GM12878 (cell line): ENCODE measurements around the gene RHOC. TPM values are rescaled to one million over a fixed set of nuclear protein-coding genes. Genes with fewer than 3 reads are reported as not detected.

Experiments used
- ATAC-seq: fragments of 200-7000 bp; cut with Tn5 transposase; 3 replicates; pipeline ENCODE4 v1.9.1; 2020; ENCODE audit warnings: mild to moderate bottlenecking, moderate library complexity
- BruUV-seq: library from RNA; stranded (reverse); fragments of 400-500 nt; replicated peaks from 2 replicates; lab custom pipeline; 2021; lab: Mats Ljungman, UMichigan
- CTCF ChIA-PET: fragments of 300-600 bp; sonication (Branson Sonifier 250); formaldehyde crosslinking; extraction: SDS; loops from one replicate; lab custom pipeline; 2021; ENCODE audit warnings: inconsistent platforms; lab: Yijun Ruan, JAX
- POLR2A ChIA-PET: fragments of 350-600 bp; formaldehyde crosslinking; extraction: SDS; loops from one replicate; lab custom pipeline; 2021; ENCODE audit warnings: inconsistent platforms; lab: Charles Lee
- RAD21 ChIA-PET: fragments of 300-600 bp; sonication (Branson Sonifier 250); formaldehyde crosslinking; loops from one replicate; lab custom pipeline; 2023; ENCODE audit warnings: antibody characterized with exemption; ENCODE audit not compliant: unreplicated experiment; lab: Charles Lee
- SMC1A ChIA-PET: fragments of 300-600 bp; sonication (Branson Sonifier 250); formaldehyde crosslinking; loops from one replicate; lab custom pipeline; 2023; ENCODE audit not compliant: unreplicated experiment, uncharacterized antibody; lab: Charles Lee
- DNase-seq: peaks from one replicate; pipeline ENCODE4 v3.0.0-alpha.2; 2011; ENCODE audit warnings: low read depth, low spot score
- FAIRE-seq: peaks from 3 replicates; lab custom pipeline; 2011; peaks lifted over from hg19 to GRCh38; lab: Jason Lieb, UNC
- H2AFZ ChIP-seq: 2 replicates; pipeline ENCODE4 v1.6.0; 2011; ENCODE audit warnings: low read depth, low read length, control low read depth; ENCODE audit not compliant: control insufficient read depth
- H3K27ac ChIP-seq: 2 replicates; pipeline ENCODE4 v1.5.1; 2011; ENCODE audit warnings: control low read depth; ENCODE audit not compliant: control insufficient read depth, insufficient read depth
- H3K27me3 ChIP-seq, 2 experiments: replicated peaks in 1 of 2; 2 replicates each; pipeline versions ENCODE4 v1.6.0 to v1.6.1; 2011; ENCODE audit warnings: low read length in 1 of 2; ENCODE audit not compliant: control insufficient read depth in 2 of 2, insufficient read depth in 2 of 2
- H3K36me3 ChIP-seq, 2 experiments: 2 replicates each; pipeline ENCODE4 v1.5.1; 2011; ENCODE audit warnings: low read length in 1 of 2; ENCODE audit not compliant: control insufficient read depth in 2 of 2, insufficient read depth in 2 of 2
- H3K4me1 ChIP-seq: 2 replicates; pipeline ENCODE4 v1.6.1; 2011; ENCODE audit warnings: mild to moderate bottlenecking, low read length, moderate library complexity, mixed read lengths; ENCODE audit not compliant: control insufficient read depth, insufficient read depth
- H3K4me2 ChIP-seq: 2 replicates; pipeline ENCODE4 v1.6.0; 2011; ENCODE audit warnings: control low read depth; ENCODE audit not compliant: control insufficient read depth, insufficient read depth
- H3K4me3 ChIP-seq: fragments of 200-600 bp; sonication (generic); 2 replicates; pipeline ENCODE4 v1.5.1; 2016
- H3K79me2 ChIP-seq: 2 replicates; pipeline ENCODE4 v1.6.0; 2011; ENCODE audit warnings: low read length; ENCODE audit not compliant: control insufficient read depth, insufficient read depth
- H3K9ac ChIP-seq: 2 replicates; pipeline ENCODE4 v1.8.0; 2011; ENCODE audit warnings: low read length, control low read depth, mixed read lengths; ENCODE audit not compliant: control insufficient read depth, insufficient read depth
- H3K9me3 ChIP-seq: replicated peaks from 3 replicates; pipeline ENCODE4 v1.5.1; 2011; ENCODE audit warnings: mild to moderate bottlenecking, low read length; ENCODE audit not compliant: control insufficient read depth, insufficient read depth
- H4K20me1 ChIP-seq: 2 replicates; pipeline ENCODE4 v1.6.0; 2011; ENCODE audit not compliant: control insufficient read depth, insufficient read depth
- ETV6 ChIP-seq, 2 experiments: fragments of 450-650 bp in 1 of 2; IDR thresholded peaks in 1 of 2; conservative IDR thresholded peaks in 1 of 2; 2 replicates each; pipeline ENCODE4 v1.6.1; 2014; ENCODE audit warnings: antibody characterized with exemption in 1 of 2, borderline replicate concordance in 1 of 2, low read depth in 1 of 2, mild to moderate bottlenecking in 1 of 2, moderate library complexity in 1 of 2
- GATAD2B ChIP-seq: fragments of 450-650 bp; conservative IDR thresholded peaks from 2 replicates; pipeline ENCODE4 v1.6.1; 2017; ENCODE audit warnings: low read depth, mild to moderate bottlenecking, moderate library complexity
- PAX8 ChIP-seq: fragments of 450-650 bp; IDR thresholded peaks from 2 replicates; pipeline ENCODE4 v1.6.1; 2017; ENCODE audit warnings: mild to moderate bottlenecking, moderate library complexity
- SP1 ChIP-seq: IDR thresholded peaks from one replicate; pipeline ENCODE4 v1.6.1; 2011; ENCODE audit warnings: low read depth, low read length
- SUZ12 ChIP-seq: fragments of 200-600 bp; sonication (generic); IDR thresholded peaks from one replicate; pipeline ENCODE4 v1.6.1; 2018; ENCODE audit warnings: antibody characterized with exemption, mild to moderate bottlenecking; ENCODE audit not compliant: unreplicated experiment
- ZNF24 ChIP-seq: fragments of 450-650 bp; IDR thresholded peaks from 2 replicates; pipeline ENCODE4 v1.6.1; 2017; ENCODE audit warnings: antibody characterized with exemption, mild to moderate bottlenecking
- WGBS: methylation state at CpG from one replicate; pipeline ENCODE4 v1.1.6; 2016; ENCODE audit warnings: low lambda C conversion rate; ENCODE audit not compliant: insufficient replicate concordance, insufficient coverage; ENCODE audit errors: missing lambda C conversion rate; 5-methylcytosine and 5-hydroxymethylcytosine counted together
- in situ Hi-C: fragments of 300-500 bp; cut with MboI; formaldehyde crosslinking; loops from 9 replicates; pipeline ENCODE4 v1.14.3; 2018; ENCODE audit warnings: mixed read lengths
- intact Hi-C: fragments of 100-400 bp; cut with micrococcal nuclease; formaldehyde crosslinking; loops from one replicate; pipeline ENCODE4 v1.14.2; 2022; ENCODE audit not compliant: unreplicated experiment
- polyA plus RNA-seq, 11 experiments: library from polyadenylated mRNA; depleted of rRNA in 4 of 11; unstranded in 6 of 11; stranded (reverse) in 5 of 11; fragments of >200 nt; fragmentation: Nextera tagmentation in 4 of 11; fragmentation: Illumina TruSeq in 1 of 11; extraction: Ambion mirVana in 4 of 11; extraction: Trizol in 1 of 11; gene quantifications; 1 replicate in 1 of 11; 2 replicates in 10 of 11; pipeline versions ENCODE4 v1.2.1 to v1.2.3, GENCODE V29; 2011 to 2016; ENCODE audit warnings: inconsistent platforms in 2 of 11, missing spikeins in 2 of 11, low read depth in 1 of 11
- total RNA-seq, 4 experiments: library from RNA; depleted of rRNA in 3 of 4; stranded (reverse); fragments of >200 nt in 3 of 4; fragmentation: Illumina TruSeq in 1 of 4; extraction: Trizol in 1 of 4; gene quantifications; 2 replicates each; pipeline versions ENCODE4 v1.2.1 to v1.2.3, GENCODE V29; 2013 to 2021
- TF ChIP-seq, protein P1 (sequence below): fragments of 450-650 bp; IDR thresholded peaks from 2 replicates; pipeline ENCODE4 v1.6.1; 2014; ENCODE audit warnings: mild to moderate bottlenecking
- TF ChIP-seq, protein P2 (sequence below): fragments of 450-650 bp; IDR thresholded peaks from 2 replicates; pipeline ENCODE4 v1.6.1; 2016; ENCODE audit warnings: mild to moderate bottlenecking
- TF ChIP-seq, protein P3 (sequence below): fragments of 450-650 bp; formaldehyde crosslinking; IDR thresholded peaks from 2 replicates; pipeline ENCODE4 v1.5.0; 2022; ENCODE audit warnings: mild to moderate bottlenecking, missing genetic modification characterization

RHOC gene
- total and polyA plus RNA-seq, 10 of the 15 experiments (the other 5 are each of a cell fraction or from before 2014, with no cell fraction given), result 20.6 to 371 (median 158) TPM

- in situ Hi-C loops, result no loop called here
Observed at GRCh38 chr1:112720800-112721199, 13.9 kb upstream of the RHOC start.

More at GRCh38 chr1:112720800-112721199, 13.9 kb upstream of the RHOC start:
- SMC1A ChIA-PET, result interaction anchor here (0.5 to 8.7 kb wide), 4 partner anchors 55 to 329 kb away, joined by 3 to 178 read pairs (median 4); no protein-coding TSS in a partner anchor
- no peak for TF ChIP-seq ETV6 (conservative IDR thresholded peaks at IDR 0.05 in 1 of 2, IDR thresholded peaks at IDR 0.05 in 1 of 2; ENCODE audit: borderline replicate concordance in 1 of 2, low read depth in 1 of 2)
- TF ChIP-seq, protein P1, sequence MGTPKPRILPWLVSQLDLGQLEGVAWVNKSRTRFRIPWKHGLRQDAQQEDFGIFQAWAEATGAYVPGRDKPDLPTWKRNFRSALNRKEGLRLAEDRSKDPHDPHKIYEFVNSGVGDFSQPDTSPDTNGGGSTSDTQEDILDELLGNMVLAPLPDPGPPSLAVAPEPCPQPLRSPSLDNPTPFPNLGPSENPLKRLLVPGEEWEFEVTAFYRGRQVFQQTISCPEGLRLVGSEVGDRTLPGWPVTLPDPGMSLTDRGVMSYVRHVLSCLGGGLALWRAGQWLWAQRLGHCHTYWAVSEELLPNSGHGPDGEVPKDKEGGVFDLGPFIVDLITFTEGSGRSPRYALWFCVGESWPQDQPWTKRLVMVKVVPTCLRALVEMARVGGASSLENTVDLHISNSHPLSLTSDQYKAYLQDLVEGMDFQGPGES, result no peak
- TF ChIP-seq GATAD2B, result no peak
- TF ChIP-seq ZNF24, result no peak
- TF ChIP-seq SUZ12, result no peak
- TF ChIP-seq, protein P2, sequence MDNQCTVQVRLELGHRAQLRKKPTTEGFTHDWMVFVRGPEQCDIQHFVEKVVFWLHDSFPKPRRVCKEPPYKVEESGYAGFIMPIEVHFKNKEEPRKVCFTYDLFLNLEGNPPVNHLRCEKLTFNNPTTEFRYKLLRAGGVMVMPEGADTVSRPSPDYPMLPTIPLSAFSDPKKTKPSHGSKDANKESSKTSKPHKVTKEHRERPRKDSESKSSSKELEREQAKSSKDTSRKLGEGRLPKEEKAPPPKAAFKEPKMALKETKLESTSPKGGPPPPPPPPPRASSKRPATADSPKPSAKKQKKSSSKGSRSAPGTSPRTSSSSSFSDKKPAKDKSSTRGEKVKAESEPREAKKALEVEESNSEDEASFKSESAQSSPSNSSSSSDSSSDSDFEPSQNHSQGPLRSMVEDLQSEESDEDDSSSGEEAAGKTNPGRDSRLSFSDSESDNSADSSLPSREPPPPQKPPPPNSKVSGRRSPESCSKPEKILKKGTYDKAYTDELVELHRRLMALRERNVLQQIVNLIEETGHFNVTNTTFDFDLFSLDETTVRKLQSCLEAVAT, result no peak
- TF ChIP-seq PAX8, result no peak
- TF ChIP-seq, protein P3, sequence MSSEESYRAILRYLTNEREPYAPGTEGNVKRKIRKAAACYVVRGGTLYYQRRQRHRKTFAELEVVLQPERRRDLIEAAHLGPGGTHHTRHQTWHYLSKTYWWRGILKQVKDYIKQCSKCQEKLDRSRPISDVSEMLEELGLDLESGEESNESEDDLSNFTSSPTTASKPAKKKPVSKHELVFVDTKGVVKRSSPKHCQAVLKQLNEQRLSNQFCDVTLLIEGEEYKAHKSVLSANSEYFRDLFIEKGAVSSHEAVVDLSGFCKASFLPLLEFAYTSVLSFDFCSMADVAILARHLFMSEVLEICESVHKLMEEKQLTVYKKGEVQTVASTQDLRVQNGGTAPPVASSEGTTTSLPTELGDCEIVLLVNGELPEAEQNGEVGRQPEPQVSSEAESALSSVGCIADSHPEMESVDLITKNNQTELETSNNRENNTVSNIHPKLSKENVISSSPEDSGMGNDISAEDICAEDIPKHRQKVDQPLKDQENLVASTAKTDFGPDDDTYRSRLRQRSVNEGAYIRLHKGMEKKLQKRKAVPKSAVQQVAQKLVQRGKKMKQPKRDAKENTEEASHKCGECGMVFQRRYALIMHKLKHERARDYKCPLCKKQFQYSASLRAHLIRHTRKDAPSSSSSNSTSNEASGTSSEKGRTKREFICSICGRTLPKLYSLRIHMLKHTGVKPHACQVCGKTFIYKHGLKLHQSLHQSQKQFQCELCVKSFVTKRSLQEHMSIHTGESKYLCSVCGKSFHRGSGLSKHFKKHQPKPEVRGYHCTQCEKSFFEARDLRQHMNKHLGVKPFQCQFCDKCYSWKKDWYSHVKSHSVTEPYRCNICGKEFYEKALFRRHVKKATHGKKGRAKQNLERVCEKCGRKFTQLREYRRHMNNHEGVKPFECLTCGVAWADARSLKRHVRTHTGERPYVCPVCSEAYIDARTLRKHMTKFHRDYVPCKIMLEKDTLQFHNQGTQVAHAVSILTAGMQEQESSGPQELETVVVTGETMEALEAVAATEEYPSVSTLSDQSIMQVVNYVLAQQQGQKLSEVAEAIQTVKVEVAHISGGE (CRISPR knock-in tag), result no peak
- TF ChIP-seq SP1, result no peak
- TF ChIP-seq, all 136 proteins: peak for 0
- POLR2A ChIA-PET, result no interaction called here
- DNase-seq (no peak), FAIRE-seq (no peak), ATAC-seq (no peak)
- no peak overlapping the region for H3K9ac ChIP-seq
- 3% methylated on average over 3 of the region's 3 CpGs for WGBS
- intact Hi-C loops, result no loop called here
- H3K4me3 ChIP-seq, result no peak overlapping the region
- H4K20me1 ChIP-seq, result no peaks in the 10 kb centered on the region
- RAD21 ChIA-PET, result interaction anchor here (0.6 to 8.6 kb wide), 2 partner anchors 82 to 279 kb away, joined by 3 to 192 read pairs; no protein-coding TSS in a partner anchor
- H3K27me3 ChIP-seq, result peaks cover 0 to 3% of the 10 kb centered on the region in 2 experiments; a peak in 2 of 4 replicates
- no peak overlapping the region for H2AFZ ChIP-seq
- H3K4me1 ChIP-seq, result peaks cover 8% of the 10 kb centered on the region
- CTCF ChIA-PET, result interaction anchor here (1.0 to 10.8 kb wide), 6 partner anchors 9 to 329 kb away, joined by 3 to 428 read pairs (median 10); no protein-coding TSS in a partner anchor
- H3K27ac ChIP-seq, result no peak overlapping the region
- H3K4me2 ChIP-seq, result no peak overlapping the region
- H3K36me3 ChIP-seq, result no peaks in the 10 kb centered on the region
- H3K9me3 ChIP-seq, result no peaks in the 10 kb centered on the region
- no peaks in the 10 kb centered on the region for H3K79me2 ChIP-seq
- no TSS peak for BruUV-seq
